IMR-90 (cell line): Measurements from ENCODE around the gene CASZ1. TPM values are rescaled to one million over a fixed set of nuclear protein-coding genes. Genes with fewer than 3 reads are reported as not detected.

Source experiments
- ATAC-seq: fragments of 200-7000 bp; cut with Tn5 transposase; 2 replicates; pipeline ENCODE4 v1.9.1; 2020; ENCODE audit warnings: low read depth, mild to moderate bottlenecking, moderate library complexity
- BruUV-seq: library from RNA; stranded (reverse); fragments of 400-500 nt; replicated peaks from 2 replicates; lab custom pipeline; 2021; lab: Mats Ljungman, UMichigan
- CTCF ChIA-PET: fragments of 300-600 bp; formaldehyde crosslinking; extraction: SDS; loops from one replicate; lab custom pipeline; 2021; ENCODE audit warnings: antibody characterized with exemption; lab: Yijun Ruan, JAX
- POLR2A ChIA-PET: fragments of 300-600 bp; sonication (Branson Sonifier 250); formaldehyde crosslinking; loops from one replicate; lab custom pipeline; 2022; ENCODE audit warnings: antibody characterized with exemption; ENCODE audit not compliant: unreplicated experiment; lab: Charles Lee
- DNase-seq: peaks from one replicate; pipeline ENCODE4 v3.0.0; 2013
- H2AFZ ChIP-seq: replicated peaks from 2 replicates; pipeline ENCODE3; 2013; ENCODE audit warnings: low read length, mild to moderate bottlenecking; ENCODE audit not compliant: poor library complexity
- H2AK5ac ChIP-seq: 2 replicates; pipeline ENCODE4 v1.6.1; 2013; ENCODE audit warnings: low read depth, low read length, inconsistent platforms
- H2AK9ac ChIP-seq: replicated peaks from 2 replicates; pipeline ENCODE3; 2013; ENCODE audit warnings: mild to moderate bottlenecking, low read depth, low read length, moderate library complexity; ENCODE audit not compliant: poor library complexity
- H2BK120ac ChIP-seq: 2 replicates; pipeline ENCODE4 v1.6.1; 2013; ENCODE audit warnings: low read depth, low read length, inconsistent platforms
- H2BK15ac ChIP-seq: 3 replicates; pipeline ENCODE4 v1.6.1; 2013; ENCODE audit warnings: low read depth, low read length, inconsistent platforms
- H2BK20ac ChIP-seq: 2 replicates; pipeline ENCODE4 v1.6.1; 2013; ENCODE audit warnings: low read depth, mild to moderate bottlenecking, inconsistent platforms, low read length, moderate library complexity
- H2BK5ac ChIP-seq: 2 replicates; pipeline ENCODE4 v1.6.1; 2013; ENCODE audit warnings: mild to moderate bottlenecking, low read depth, low read length, inconsistent platforms; ENCODE audit not compliant: poor library complexity, severe bottlenecking
- H3K14ac ChIP-seq: replicated peaks from 2 replicates; pipeline ENCODE4 v1.6.1; 2013; ENCODE audit warnings: low read depth, low read length, inconsistent platforms
- H3K18ac ChIP-seq: 2 replicates; pipeline ENCODE4 v1.6.1; 2013; ENCODE audit warnings: low read depth, low read length, control low read depth
- H3K23ac ChIP-seq: 2 replicates; pipeline ENCODE4 v1.6.1; 2013; ENCODE audit warnings: low read depth, low read length, inconsistent platforms
- H3K27ac ChIP-seq: 2 replicates; pipeline ENCODE4 v1.5.1; 2013; ENCODE audit warnings: mild to moderate bottlenecking, control low read depth, low read length; ENCODE audit not compliant: insufficient read depth
- H3K27me3 ChIP-seq: 2 replicates; pipeline ENCODE4 v1.6.1; 2013; ENCODE audit warnings: low read length; ENCODE audit not compliant: control insufficient read depth, insufficient read depth
- H3K36me3 ChIP-seq: 2 replicates; pipeline ENCODE4 v1.6.1; 2013; ENCODE audit warnings: low read length, mixed read lengths; ENCODE audit not compliant: control insufficient read depth, insufficient read depth
- H3K4ac ChIP-seq: 2 replicates; pipeline ENCODE4 v1.6.1; 2013; ENCODE audit warnings: low read depth, low read length, inconsistent platforms
- H3K4me1 ChIP-seq: 2 replicates; pipeline ENCODE4 v1.6.1; 2013; ENCODE audit warnings: low read length, mixed read lengths; ENCODE audit not compliant: control insufficient read depth, insufficient read depth
- H3K4me2 ChIP-seq: 2 replicates; pipeline ENCODE4 v1.6.1; 2013; ENCODE audit warnings: low read depth, mild to moderate bottlenecking, control low read depth, low read length, moderate library complexity
- H3K4me3 ChIP-seq: 2 replicates; pipeline ENCODE4 v1.5.1; 2013; ENCODE audit warnings: low read depth, mild to moderate bottlenecking, control low read depth, low read length, moderate library complexity; ENCODE audit not compliant: insufficient read depth
- H3K56ac ChIP-seq: 2 replicates; pipeline ENCODE4 v1.6.1; 2013; ENCODE audit warnings: low read length, inconsistent platforms; ENCODE audit not compliant: insufficient read depth; ENCODE audit errors: extremely low read depth
- H3K79me1 ChIP-seq, 2 experiments: 2 replicates each; pipeline ENCODE4 v1.6.1; 2013; ENCODE audit warnings: low read length in 2 of 2, inconsistent platforms in 1 of 2, low read depth in 1 of 2
- H3K9ac ChIP-seq: 2 replicates; pipeline ENCODE4 v1.6.1; 2013; ENCODE audit warnings: low read depth, low read length, control low read depth
- H3K9me1 ChIP-seq: 2 replicates; pipeline ENCODE4 v1.6.1; 2013; ENCODE audit warnings: low read length, inconsistent platforms; ENCODE audit not compliant: insufficient read depth
- H3K9me3 ChIP-seq: 2 replicates; pipeline ENCODE4 v1.6.1; 2013; ENCODE audit warnings: low read length; ENCODE audit not compliant: control insufficient read depth, insufficient read depth
- H4K20me1 ChIP-seq: 2 replicates; pipeline ENCODE4 v1.6.1; 2013; ENCODE audit warnings: low read length, inconsistent platforms; ENCODE audit not compliant: insufficient read depth
- H4K5ac ChIP-seq: 2 replicates; pipeline ENCODE4 v1.6.1; 2013; ENCODE audit warnings: mild to moderate bottlenecking, low read depth, low read length, control low read depth
- H4K8ac ChIP-seq, 2 experiments: 2 replicates each; pipeline ENCODE4 v1.6.1; 2013; ENCODE audit warnings: low read depth in 2 of 2, low read length in 2 of 2, control low read depth in 1 of 2, inconsistent platforms in 1 of 2
- H4K91ac ChIP-seq: 2 replicates; pipeline ENCODE4 v1.6.1; 2013; ENCODE audit warnings: low read depth, low read length, inconsistent platforms; ENCODE audit not compliant: insufficient read depth
- CEBPB ChIP-seq: IDR thresholded peaks from 2 replicates; pipeline ENCODE4 v1.6.1; 2012; ENCODE audit warnings: low read depth, low read length, improper control_type of control experiment
- CHD1 ChIP-seq: IDR thresholded peaks from 2 replicates; pipeline ENCODE4 v1.6.1; 2012; ENCODE audit warnings: low read depth, low read length, improper control_type of control experiment
- FOS ChIP-seq: fragments of 150-350 bp; IDR thresholded peaks from 2 replicates; pipeline ENCODE4 v1.6.1; 2016; ENCODE audit warnings: low read depth, low read length
- MAFK ChIP-seq: IDR thresholded peaks from 2 replicates; pipeline ENCODE4 v1.6.1; 2012; ENCODE audit warnings: low read depth, low read length, improper control_type of control experiment
- MAZ ChIP-seq: IDR thresholded peaks from 2 replicates; pipeline ENCODE4 v1.6.1; 2012; ENCODE audit warnings: low read depth, mild to moderate bottlenecking, low read length, improper control_type of control experiment, moderate library complexity, borderline replicate concordance
- MXI1 ChIP-seq: IDR thresholded peaks from 2 replicates; pipeline ENCODE4 v1.6.1; 2012; ENCODE audit warnings: low read depth, mild to moderate bottlenecking, low read length, moderate library complexity, borderline replicate concordance
- NFE2L2 ChIP-seq: fragments of 150-350 bp; IDR thresholded peaks from 2 replicates; pipeline ENCODE4 v1.6.1; 2016; ENCODE audit warnings: low read depth, mild to moderate bottlenecking, low read length
- POLR2A ChIP-seq: IDR thresholded peaks from 2 replicates; pipeline ENCODE4 v1.6.1; 2012; ENCODE audit warnings: mild to moderate bottlenecking, low read depth, low read length
- RAD21 ChIP-seq: IDR thresholded peaks from 2 replicates; pipeline ENCODE4 v1.6.1; 2012; ENCODE audit warnings: low read length, improper control_type of control experiment
- SMC3 ChIP-seq: fragments of 150-350 bp; IDR thresholded peaks from 2 replicates; pipeline ENCODE4 v1.6.1; 2016; ENCODE audit warnings: low read depth, mild to moderate bottlenecking, antibody characterized with exemption, low read length, moderate library complexity
- WGBS, 2 experiments: methylation state at CpG; one replicate each; pipeline versions ENCODE4 v1.1.5 to v1.1.7; 2013; ENCODE audit warnings: missing lambda C conversion rate in 2 of 2; ENCODE audit not compliant: insufficient read length in 1 of 2; ENCODE audit errors: extremely low coverage in 2 of 2; 5-methylcytosine and 5-hydroxymethylcytosine counted together
- dilution Hi-C: fragments of 300-500 bp; cut with HindIII; formaldehyde crosslinking; loops from one replicate; pipeline ENCODE4 v1.14.3; 2018; ENCODE audit warnings: low sequenced_read_pairs; ENCODE audit not compliant: unreplicated experiment
- in situ Hi-C: fragments of 300-500 bp; cut with MboI; formaldehyde crosslinking; loops from 3 replicates; pipeline ENCODE4 v1.14.3; 2019; ENCODE audit warnings: low sequenced_read_pairs, inconsistent platforms, mixed read lengths
- intact Hi-C: fragments of 100-400 bp; cut with micrococcal nuclease; formaldehyde crosslinking; loops from 2 replicates; pipeline ENCODE4 v1.10.0; 2022
- polyA plus RNA-seq, 3 experiments: library from polyadenylated mRNA; depleted of rRNA; stranded (reverse); fragments of >200 nt; gene quantifications; 2 replicates each; pipeline ENCODE4 v1.2.3, GENCODE V29; 2012; ENCODE audit warnings: low replicate concordance in 1 of 3
- total RNA-seq: library from RNA; depleted of rRNA; stranded (reverse); fragments of >200 nt; gene quantifications from 2 replicates; pipeline ENCODE4 v1.2.3, GENCODE V29; 2012
- TF ChIP-seq, protein P1 (sequence below): fragments of 150-350 bp; IDR thresholded peaks from 2 replicates; pipeline ENCODE4 v1.6.1; 2017; ENCODE audit warnings: mild to moderate bottlenecking, antibody characterized with exemption, low read length, low read depth
- TF ChIP-seq, protein P2 (sequence below): fragments of 150-350 bp; IDR thresholded peaks from 2 replicates; pipeline ENCODE4 v1.6.1; 2016; ENCODE audit warnings: low read depth, mild to moderate bottlenecking, low read length, moderate library complexity, borderline replicate concordance
- TF ChIP-seq, protein P3 (sequence below): conservative IDR thresholded peaks from 2 replicates; pipeline ENCODE4 v1.5.1; 2012; ENCODE audit warnings: mild to moderate bottlenecking, low read depth, low read length, improper control_type of control experiment

CASZ1 gene
- total and polyA plus RNA-seq, 2 of the 4 experiments (the other 2 are of a cell fraction): 0.18 to 0.24 TPM

DNA sequence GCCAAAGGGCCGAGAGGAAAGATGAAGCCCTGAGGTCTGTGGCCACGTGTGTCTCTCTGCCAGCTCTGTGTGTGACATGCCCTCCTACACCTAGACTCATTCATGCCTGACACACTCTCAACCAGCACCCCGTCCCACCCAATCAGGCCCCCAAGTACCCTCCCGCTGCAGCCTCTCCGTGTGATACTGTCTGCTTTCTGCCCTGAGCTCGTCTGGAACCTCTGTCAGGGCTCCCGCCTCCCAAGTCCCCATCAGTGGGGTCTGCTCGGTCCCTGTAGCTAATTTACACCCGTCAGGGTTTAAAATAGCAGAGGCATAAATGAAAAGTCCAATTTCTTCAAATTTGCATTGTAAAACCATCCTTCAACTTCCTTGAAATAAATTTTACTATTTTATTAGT is 20.7 kb downstream of the CASZ1 start:
- TF ChIP-seq MXI1: no peak
- no peak for TF ChIP-seq NFE2L2
- TF ChIP-seq CEBPB: no peak
- TF ChIP-seq, protein P1, sequence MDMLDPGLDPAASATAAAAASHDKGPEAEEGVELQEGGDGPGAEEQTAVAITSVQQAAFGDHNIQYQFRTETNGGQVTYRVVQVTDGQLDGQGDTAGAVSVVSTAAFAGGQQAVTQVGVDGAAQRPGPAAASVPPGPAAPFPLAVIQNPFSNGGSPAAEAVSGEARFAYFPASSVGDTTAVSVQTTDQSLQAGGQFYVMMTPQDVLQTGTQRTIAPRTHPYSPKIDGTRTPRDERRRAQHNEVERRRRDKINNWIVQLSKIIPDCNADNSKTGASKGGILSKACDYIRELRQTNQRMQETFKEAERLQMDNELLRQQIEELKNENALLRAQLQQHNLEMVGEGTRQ: no peak
- TF ChIP-seq MAZ: no peak
- no peak for TF ChIP-seq CHD1
- TF ChIP-seq, protein P2, sequence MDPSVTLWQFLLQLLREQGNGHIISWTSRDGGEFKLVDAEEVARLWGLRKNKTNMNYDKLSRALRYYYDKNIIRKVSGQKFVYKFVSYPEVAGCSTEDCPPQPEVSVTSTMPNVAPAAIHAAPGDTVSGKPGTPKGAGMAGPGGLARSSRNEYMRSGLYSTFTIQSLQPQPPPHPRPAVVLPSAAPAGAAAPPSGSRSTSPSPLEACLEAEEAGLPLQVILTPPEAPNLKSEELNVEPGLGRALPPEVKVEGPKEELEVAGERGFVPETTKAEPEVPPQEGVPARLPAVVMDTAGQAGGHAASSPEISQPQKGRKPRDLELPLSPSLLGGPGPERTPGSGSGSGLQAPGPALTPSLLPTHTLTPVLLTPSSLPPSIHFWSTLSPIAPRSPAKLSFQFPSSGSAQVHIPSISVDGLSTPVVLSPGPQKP: no peak
- TF ChIP-seq SMC3: no peak
- no peak for TF ChIP-seq POLR2A
- TF ChIP-seq, protein P3, sequence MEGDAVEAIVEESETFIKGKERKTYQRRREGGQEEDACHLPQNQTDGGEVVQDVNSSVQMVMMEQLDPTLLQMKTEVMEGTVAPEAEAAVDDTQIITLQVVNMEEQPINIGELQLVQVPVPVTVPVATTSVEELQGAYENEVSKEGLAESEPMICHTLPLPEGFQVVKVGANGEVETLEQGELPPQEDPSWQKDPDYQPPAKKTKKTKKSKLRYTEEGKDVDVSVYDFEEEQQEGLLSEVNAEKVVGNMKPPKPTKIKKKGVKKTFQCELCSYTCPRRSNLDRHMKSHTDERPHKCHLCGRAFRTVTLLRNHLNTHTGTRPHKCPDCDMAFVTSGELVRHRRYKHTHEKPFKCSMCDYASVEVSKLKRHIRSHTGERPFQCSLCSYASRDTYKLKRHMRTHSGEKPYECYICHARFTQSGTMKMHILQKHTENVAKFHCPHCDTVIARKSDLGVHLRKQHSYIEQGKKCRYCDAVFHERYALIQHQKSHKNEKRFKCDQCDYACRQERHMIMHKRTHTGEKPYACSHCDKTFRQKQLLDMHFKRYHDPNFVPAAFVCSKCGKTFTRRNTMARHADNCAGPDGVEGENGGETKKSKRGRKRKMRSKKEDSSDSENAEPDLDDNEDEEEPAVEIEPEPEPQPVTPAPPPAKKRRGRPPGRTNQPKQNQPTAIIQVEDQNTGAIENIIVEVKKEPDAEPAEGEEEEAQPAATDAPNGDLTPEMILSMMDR: no peak
- no peak for TF ChIP-seq RAD21
- no peak for TF ChIP-seq FOS
- no peak for TF ChIP-seq MAFK
- CTCF ChIA-PET: no interaction called here
- Histone ChIP-seq H3K23ac (no peak overlapping the region), H4K8ac (no peak overlapping the region), H2BK120ac (no peak overlapping the region), H2BK20ac (no peak overlapping the region), H3K27ac (no peak overlapping the region), H2AK9ac (no peak overlapping the region), H3K9me3 (no peaks in the 10 kb centered on the region), H3K9me1 (no peaks in the 10 kb centered on the region), H3K36me3 (no peaks in the 10 kb centered on the region), H4K91ac (no peak overlapping the region), H3K4ac (no peak overlapping the region), H4K20me1 (no peaks in the 10 kb centered on the region), H3K79me1 (no peaks in the 10 kb centered on the region), H3K18ac (no peak overlapping the region), H3K27me3 (peaks cover 60% of the 10 kb centered on the region), H3K14ac (no peak overlapping the region), H3K56ac (no peak overlapping the region), H2AFZ (no peak overlapping the region), H2BK15ac (no peak overlapping the region), H4K5ac (no peak overlapping the region), H3K9ac (no peak overlapping the region), H2AK5ac (no peak overlapping the region), H3K4me2 (no peak overlapping the region), H3K4me1 (no peaks in the 10 kb centered on the region), H3K4me3 (no peak overlapping the region), H2BK5ac (no peak overlapping the region)
- dilution Hi-C loops: no loop called here
- no TSS peak for BruUV-seq
- in situ Hi-C loops: no loop called here
- DNase-seq (no peak), ATAC-seq (no peak)
- intact Hi-C loops: no loop called here
- POLR2A ChIA-PET: no interaction called here
- 77% methylated on average over 3 of the region's 9 CpGs; no CpG with 5 or more reads in 1 of the 2 experiments for WGBS, 2 experiments
